ENCODE measurements around the gene WWOX. TPM values are rescaled to one million over a fixed set of nuclear protein-coding genes. Genes with fewer than 3 reads are reported as not detected.

The WWOX gene
- total RNA-seq, 4 donors from 2014 or later: 76.8 to 102 (median 83.6) TPM

- Histone ChIP-seq H3K36me3 (peaks cover 0 to 17% (median 0%) of the 10 kb centered on the region in 3 donors), H3K4me3 (no peak overlapping the region), H3K9me3 (peaks cover 0 to 7% (median 0%) of the 10 kb centered on the region in 4 donors), H3K4me1 (no peaks in the 10 kb centered on the region), H3K27me3 (no peaks in the 10 kb centered on the region), H3K27ac (no peak overlapping the region)
- DNase-seq (ENCODE audit: low spot score in 2 of 2): no peak
- 83 to 86% methylated on average over 7 of the region's 7 CpGs for WGBS, 2 donors
- TF ChIP-seq POLR2A (IDR thresholded peaks at IDR 0.05) (no peak), EP300 (IDR thresholded peaks at IDR 0.05) (no peak), CTCF (IDR thresholded peaks at IDR 0.05) (no peak)
These were observed 35.6 kb downstream of the WWOX start for GRCh38 chr16:78134944-78135619.

GRCh38 chr16:78137179-78137578 lies 37.7 kb downstream of the WWOX start:
- DNase-seq (ENCODE audit: low spot score in 2 of 2): no peak

GRCh38 chr16:78137782-78138616 lies 38.5 kb downstream of the WWOX start:
- no peak for DNase-seq (ENCODE audit: low spot score in 2 of 2)
- Histone ChIP-seq H3K4me3 (no peak overlapping the region), H3K27ac (no peak overlapping the region), H3K36me3 (no peaks in the 10 kb centered on the region), H3K9me3 (no peaks in the 10 kb centered on the region), H3K4me1 (peaks cover 0 to 8% (median 2%) of the 10 kb centered on the region in 4 donors), H3K27me3 (no peaks in the 10 kb centered on the region)
- TF ChIP-seq POLR2A (IDR thresholded peaks at IDR 0.05) (no peak), EP300 (IDR thresholded peaks at IDR 0.05) (no peak), CTCF (IDR thresholded peaks at IDR 0.05) (no peak)
- WGBS, 2 donors: 86 to 89% methylated on average over 8 of the region's 8 CpGs

More at GRCh38 chr16:78137179-78137578, 37.7 kb downstream of the WWOX start:
- no peaks in the 10 kb centered on the region for H3K36me3 ChIP-seq
- H3K27me3 ChIP-seq: no peaks in the 10 kb centered on the region
- no peak overlapping the region for H3K4me3 ChIP-seq
- H3K4me1 ChIP-seq: peaks cover 0 to 2% (median 0%) of the 10 kb centered on the region in 4 donors
- 96 to 97% methylated on average over 11 of the region's 11 CpGs for WGBS, 2 donors
- no peaks in the 10 kb centered on the region for H3K9me3 ChIP-seq
- no peak overlapping the region for H3K27ac ChIP-seq
- TF ChIP-seq POLR2A (IDR thresholded peaks at IDR 0.05): no peak
- TF ChIP-seq CTCF (IDR thresholded peaks at IDR 0.05): no peak
- TF ChIP-seq EP300 (IDR thresholded peaks at IDR 0.05): no peak

- Histone ChIP-seq H3K36me3 (no peaks in the 10 kb centered on the region), H3K4me1 (peaks cover 0 to 13% (median 3%) of the 10 kb centered on the region in 4 donors), H3K27ac (no peak overlapping the region), H3K4me3 (no peak overlapping the region), H3K27me3 (no peaks in the 10 kb centered on the region), H3K9me3 (no peaks in the 10 kb centered on the region)
- WGBS, 2 donors: 90 to 93% methylated on average over 6 of the region's 6 CpGs
- DNase-seq (ENCODE audit: low spot score in 2 of 2): no peak
- TF ChIP-seq POLR2A (IDR thresholded peaks at IDR 0.05) (no peak), CTCF (IDR thresholded peaks at IDR 0.05) (no peak), EP300 (IDR thresholded peaks at IDR 0.05) (no peak)
These were observed 41.5 kb downstream of the WWOX start for GRCh38 chr16:78140818-78141466.
